ENCODE measurements around the gene NPHS1. TPM values are rescaled to one million over a fixed set of nuclear protein-coding genes. Genes with fewer than 3 reads are reported as not detected.

Gene NPHS1
- 0.32 TPM in 1 of 2 replicates, not detected in the other for total RNA-seq (2011; cell fraction: chromatin; rRNA removed; ENCODE audit: low replicate concordance)
- 0.17 and 0.39 TPM in 2 replicates for total RNA-seq (2011; cell fraction: nucleolus; rRNA removed)
- total RNA-seq (2011; cell fraction: nucleoplasm; rRNA removed) = not detected in 2 replicates
- total RNA-seq (2014; rRNA removed) = 0.23 TPM in 1 of 2 replicates, not detected in the other
- not detected in 2 replicates for total RNA-seq (2014; rRNA removed; fragmentation: Illumina TruSeq; extraction: Trizol)
- total RNA-seq (2015; rRNA removed; fragmentation: Illumina TruSeq; extraction: Trizol) = not detected in 2 replicates
- total RNA-seq (2021) = 0.04 TPM in 1 of 2 replicates, not detected in the other
- 0.01 and 0.12 TPM in 2 replicates for polyA plus RNA-seq (2011; rRNA removed)
- polyA plus RNA-seq (2011; cell fraction: cytosol; rRNA removed) = 0.04 TPM in 1 of 2 replicates, not detected in the other
- 0.10 and 0.21 TPM in 2 replicates for polyA plus RNA-seq (2011; cell fraction: nucleus; rRNA removed)
- polyA plus RNA-seq (2012) = 0.12 and 3.3 TPM in 2 replicates
- not detected in 2 replicates for polyA plus RNA-seq (2014; fragmentation: Illumina TruSeq; extraction: Trizol)
- polyA plus RNA-seq (2014; fragmentation: Nextera tagmentation; extraction: Ambion mirVana) = not detected
- 0.03 and 0.28 TPM in 2 replicates for polyA plus RNA-seq (2014; rRNA removed)
- polyA minus RNA-seq (2011; rRNA and poly(A)+ RNA removed) = not detected in 2 replicates
- polyA minus RNA-seq (2011; cell fraction: cytosol; rRNA and poly(A)+ RNA removed) = not detected in 2 replicates
- polyA minus RNA-seq (2011; cell fraction: nucleus; rRNA and poly(A)+ RNA removed) = not detected in 2 replicates
- percentile 2 among the genes with signal in this experiment for Bru-seq, nascent RNA
- BruChase-seq, experiment 1, labeled RNA remaining after a 2-hour chase = percentile 13 among the genes with signal in this experiment
- percentile 17 among the genes with signal in this experiment for BruChase-seq, experiment 2, labeled RNA remaining after a 6-hour chase
- long read RNA-seq, experiment 1 = 0 reads
- long read RNA-seq, experiment 2 = 0 reads
- long read RNA-seq, experiment 3 = 0 reads

DNA sequence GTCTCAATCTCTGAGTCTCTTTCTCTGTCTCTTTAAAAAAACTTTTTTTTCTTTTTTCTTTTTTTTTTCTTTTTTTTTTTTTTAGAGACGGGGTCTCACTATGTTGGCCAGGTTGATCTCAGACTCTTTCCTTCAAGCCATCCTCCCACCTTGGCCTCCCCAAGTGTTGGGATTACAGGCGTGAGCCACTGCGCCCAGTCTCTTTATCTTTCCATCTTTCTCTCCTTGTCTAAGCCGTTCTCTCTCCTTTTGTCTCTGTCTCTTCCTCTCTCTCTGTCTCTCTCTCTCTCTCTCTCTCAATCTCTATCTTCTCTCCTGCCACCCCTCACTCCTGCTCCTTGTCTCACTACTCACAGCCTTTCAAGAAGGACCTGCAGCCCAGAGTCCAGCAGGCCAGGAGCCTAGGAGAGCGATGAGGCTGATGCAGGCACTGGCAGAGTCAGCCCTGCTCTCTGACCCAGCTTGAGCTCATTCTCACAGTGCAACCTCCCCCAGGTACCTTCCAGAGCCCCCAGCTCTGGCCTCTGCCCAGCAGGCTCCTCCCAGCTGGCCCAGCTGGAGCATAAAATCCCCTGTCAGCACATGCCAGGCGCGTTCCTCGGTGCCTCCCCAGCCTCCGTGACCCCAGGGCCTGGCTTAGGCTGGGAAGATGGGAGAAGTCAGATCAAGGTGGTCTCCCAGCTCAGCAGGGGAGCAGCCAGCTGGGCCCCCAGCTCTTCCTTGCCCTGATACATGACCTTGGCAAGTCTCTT lies at the start of gene NPHS1:
TSS of gene NPHS1 (minus strand) at position 476 of the 752 bp plus-strand sequence. CDS start 667 bp downstream, outside the sequence.
- ATAC-seq = no peak
- intact Hi-C loops (cut with micrococcal nuclease) (no loop called here), in situ Hi-C loops (cut with MboI) (no loop called here)
- H3K9me3 ChIP-seq (replicated peaks; ENCODE audit: control insufficient read depth, insufficient read depth, low read depth, low read length) = no peaks in the 10 kb centered on the region
- peak within 1 kb of the TSS in 1 of 2 experiments; percentile 64; a peak in 1 of 4 replicates for H3K9ac ChIP-seq (ENCODE audit: insufficient read depth in 1 of 2, low read depth in 2 of 2, low read length in 2 of 2)
- WGBS (ENCODE audit: insufficient coverage, low coverage, missing lambda C conversion rate) = 3% methylated on average over 8 of the region's 9 CpGs
- H3K9me1 ChIP-seq (ENCODE audit: control insufficient read depth, insufficient read depth, low read length) = peaks cover 4% of the 10 kb centered on the region
- no peak within 1 kb of the TSS for H3K4me2 ChIP-seq (ENCODE audit: insufficient read depth, low read length)
- DNase-seq (ENCODE audit: extremely low read depth in 1 of 4, low spot score in 3 of 4) = no peak
- no peak for FAIRE-seq
- BruUV-seq (replicated peaks) = no TSS peak
- no peaks in the 10 kb centered on the region for H3K79me2 ChIP-seq (ENCODE audit: control insufficient read depth, insufficient read depth, low read length)
- H2AFZ ChIP-seq (ENCODE audit: low read depth, low read length) = no peak within 1 kb of the TSS
- no peak within 1 kb of the TSS for H3K27ac ChIP-seq (ENCODE audit: extremely low read depth, low read depth, low read length)
- CTCF ChIA-PET (ENCODE audit: low intra/inter-chr PET ratio) = no interaction called here
- TF ChIP-seq TBL1XR1 (IDR thresholded peaks at IDR 0.05; ENCODE audit: low read length in 2 of 2) (no peak), FOSL1 (tag; conservative IDR thresholded peaks at IDR 0.05) (no peak), NR0B1 (IDR thresholded peaks at IDR 0.05; ENCODE audit: partially characterized antibody) (no peak), ZNF121 (CRISPR knock-in tag; conservative IDR thresholded peaks at IDR 0.05) (peak; percentile 81), ZFPM2 (CRISPR knock-in tag; IDR thresholded peaks at IDR 0.05) (no peak)
- TF ChIP-seq, protein P1, sequence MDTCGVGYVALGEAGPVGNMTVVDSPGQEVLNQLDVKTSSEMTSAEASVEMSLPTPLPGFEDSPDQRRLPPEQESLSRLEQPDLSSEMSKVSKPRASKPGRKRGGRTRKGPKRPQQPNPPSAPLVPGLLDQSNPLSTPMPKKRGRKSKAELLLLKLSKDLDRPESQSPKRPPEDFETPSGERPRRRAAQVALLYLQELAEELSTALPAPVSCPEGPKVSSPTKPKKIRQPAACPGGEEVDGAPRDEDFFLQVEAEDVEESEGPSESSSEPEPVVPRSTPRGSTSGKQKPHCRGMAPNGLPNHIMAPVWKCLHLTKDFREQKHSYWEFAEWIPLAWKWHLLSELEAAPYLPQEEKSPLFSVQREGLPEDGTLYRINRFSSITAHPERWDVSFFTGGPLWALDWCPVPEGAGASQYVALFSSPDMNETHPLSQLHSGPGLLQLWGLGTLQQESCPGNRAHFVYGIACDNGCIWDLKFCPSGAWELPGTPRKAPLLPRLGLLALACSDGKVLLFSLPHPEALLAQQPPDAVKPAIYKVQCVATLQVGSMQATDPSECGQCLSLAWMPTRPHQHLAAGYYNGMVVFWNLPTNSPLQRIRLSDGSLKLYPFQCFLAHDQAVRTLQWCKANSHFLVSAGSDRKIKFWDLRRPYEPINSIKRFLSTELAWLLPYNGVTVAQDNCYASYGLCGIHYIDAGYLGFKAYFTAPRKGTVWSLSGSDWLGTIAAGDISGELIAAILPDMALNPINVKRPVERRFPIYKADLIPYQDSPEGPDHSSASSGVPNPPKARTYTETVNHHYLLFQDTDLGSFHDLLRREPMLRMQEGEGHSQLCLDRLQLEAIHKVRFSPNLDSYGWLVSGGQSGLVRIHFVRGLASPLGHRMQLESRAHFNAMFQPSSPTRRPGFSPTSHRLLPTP (IDR thresholded peaks at IDR 0.05; ENCODE audit: borderline replicate concordance, extremely low read depth, insufficient read length) = no peak
- no peak within 1 kb of the TSS for H3K4me3 ChIP-seq
- H3K4me1 ChIP-seq (replicated peaks in 1 of 2; ENCODE audit: control insufficient read depth in 2 of 2, insufficient read depth in 2 of 2, low read length in 2 of 2) = peaks cover 8 to 29% of the 10 kb centered on the region in 2 experiments
- peaks cover 20% of the 10 kb centered on the region for H4K20me1 ChIP-seq (replicated peaks; ENCODE audit: control insufficient read depth, insufficient read depth, low read length)
- H3K36me3 ChIP-seq (ENCODE audit: control insufficient read depth, insufficient read depth, low read length) = no peaks in the 10 kb centered on the region
- POLR2A ChIA-PET = no interaction called here
- peaks cover 31 to 79% of the 10 kb centered on the region in 2 experiments for H3K27me3 ChIP-seq (ENCODE audit: control insufficient read depth in 2 of 2, insufficient read depth in 2 of 2, low read length in 2 of 2)

All from K562 (cell line).